NB4 (cell line): ENCODE results near the gene ATP12A.

Experiments
- DNase-seq: peaks from one replicate; pipeline ENCODE4 v3.0.0; 2010; ENCODE audit warnings: low read depth
- H3K4me3 ChIP-seq: one replicate; pipeline ENCODE4 v1.5.1; 2011; ENCODE audit warnings: mild to moderate bottlenecking, low read depth, low read length, moderate library complexity
- CTCF ChIP-seq: IDR thresholded peaks from one replicate; pipeline ENCODE4 v1.5.1; 2012; ENCODE audit warnings: low read depth, low read length
- MAX ChIP-seq: IDR thresholded peaks from 2 replicates; pipeline ENCODE4 v1.6.1; 2011; ENCODE audit warnings: low read depth, low read length
- MYC ChIP-seq: IDR thresholded peaks from 2 replicates; pipeline ENCODE4 v1.6.1; 2011; ENCODE audit warnings: low read depth, low read length
- POLR2A ChIP-seq: IDR thresholded peaks from 2 replicates; pipeline ENCODE4 v1.6.1; 2011; ENCODE audit warnings: mild to moderate bottlenecking; ENCODE audit not compliant: insufficient read length; ENCODE audit errors: extremely low read depth

The ATP12A gene

GRCh38 chr13:24717217-24717616 is 37.0 kb downstream of the ATP12A start:
- no peak for DNase-seq
- H3K4me3 ChIP-seq: no peak overlapping the region
- TF ChIP-seq CTCF: no peak
- no peak for TF ChIP-seq MAX
- TF ChIP-seq POLR2A: no peak
- no peak for TF ChIP-seq MYC

GRCh38 chr13:24718192-24718965 is 38.2 kb downstream of the ATP12A start:
- no peak for DNase-seq
- TF ChIP-seq MAX: no peak
- TF ChIP-seq POLR2A: no peak
- no peak for TF ChIP-seq MYC
- no peak for TF ChIP-seq CTCF
- no peak overlapping the region for H3K4me3 ChIP-seq

- no peak overlapping the region for H3K4me3 ChIP-seq
- no peak for TF ChIP-seq CTCF
- no peak for TF ChIP-seq MYC
- TF ChIP-seq POLR2A: no peak
- TF ChIP-seq MAX: no peak
- DNase-seq: no peak
Observed at GRCh38 chr13:24719139-24719538, 38.9 kb downstream of the ATP12A start.

- no peak overlapping the region for H3K4me3 ChIP-seq
- DNase-seq: no peak
- TF ChIP-seq CTCF (no peak), MYC (no peak), MAX (no peak)
Observed at GRCh38 chr13:24723206-24723605, 43.0 kb downstream of the ATP12A start.

GRCh38 chr13:24724714-24725113 is 44.5 kb downstream of the ATP12A start:
- no peak for TF ChIP-seq POLR2A
- TF ChIP-seq CTCF: no peak
- no peak for TF ChIP-seq MAX
- TF ChIP-seq MYC: no peak
- H3K4me3 ChIP-seq: no peak overlapping the region
- no peak for DNase-seq

- no peak for DNase-seq
- no peak for TF ChIP-seq MAX
- no peak for TF ChIP-seq MYC
- no peak for TF ChIP-seq POLR2A
- TF ChIP-seq CTCF: no peak
- H3K4me3 ChIP-seq: no peak overlapping the region
Observed at GRCh38 chr13:24725379-24725778, 45.2 kb downstream of the ATP12A start.
